ENCODE data around the gene NCK2.

DNA sequence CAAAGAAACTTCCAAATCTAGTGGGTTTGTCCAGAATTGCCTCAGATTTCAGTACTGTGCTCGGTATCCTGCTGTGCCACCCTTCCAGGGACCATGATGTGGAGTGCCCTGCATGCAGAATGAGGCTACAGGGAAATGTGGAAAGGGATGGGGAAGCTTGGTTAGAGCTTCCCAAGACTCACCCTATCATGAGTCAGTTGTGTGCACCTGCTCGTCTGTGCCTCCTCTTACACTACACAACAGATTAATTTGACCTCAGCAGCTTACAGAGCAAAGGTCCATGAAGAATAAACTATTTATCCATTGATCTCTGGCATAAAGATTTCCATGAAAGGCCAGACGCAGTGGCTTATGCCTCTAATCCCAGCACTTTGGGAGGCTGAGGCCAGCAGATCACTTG is 21.3 kb upstream of the NCK2 start:
- TF ChIP-seq POLR2A (IDR thresholded peaks at IDR 0.05; ENCODE audit: low read depth, low read length), result no peak
- TF ChIP-seq POLR2AphosphoS5 (IDR thresholded peaks at IDR 0.05; ENCODE audit: low read depth, low read length), result no peak
- TF ChIP-seq TAF1 (IDR thresholded peaks at IDR 0.05; ENCODE audit: low read depth, low read length), result no peak
- no peak for TF ChIP-seq SPI1 (IDR thresholded peaks at IDR 0.05; ENCODE audit: low read depth, low read length)
- TF ChIP-seq PAX5 (IDR thresholded peaks at IDR 0.05; ENCODE audit: insufficient read depth, low read length, severe bottlenecking), result no peak
- no peak for TF ChIP-seq POU2F2 (IDR thresholded peaks at IDR 0.05; ENCODE audit: low read depth, low read length)

Measured in GM12891 (cell line).